ENCODE results near the gene DTX2.
"Not testable (repeated sequence)": the region's sequence is repeated elsewhere in the genome, so short reads cannot be mapped to it uniquely, and the experiment has no call there.

The DTX2 gene

DNA sequence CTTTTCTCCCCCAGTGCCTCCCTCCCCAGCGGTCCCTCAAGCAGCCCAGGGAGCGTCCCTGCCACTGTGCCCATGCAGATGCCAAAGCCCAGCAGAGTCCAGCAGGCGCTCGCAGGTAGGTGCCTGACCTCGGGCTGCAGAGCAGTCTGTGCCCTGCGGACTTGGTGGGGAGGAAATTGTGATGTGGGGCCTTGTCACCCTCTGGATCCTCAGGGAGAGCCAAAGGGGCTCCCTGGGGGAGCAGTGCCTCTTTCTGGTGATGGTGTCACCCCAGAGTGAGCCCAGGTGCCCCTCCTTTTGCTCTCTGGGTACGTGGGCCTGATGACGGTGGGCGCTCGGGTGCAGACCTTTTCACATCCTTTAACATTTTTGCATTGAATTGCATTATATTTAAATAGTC is 30.6 kb downstream of the DTX2 start:
- not testable (repeated sequence) for DNase-seq

DNA sequence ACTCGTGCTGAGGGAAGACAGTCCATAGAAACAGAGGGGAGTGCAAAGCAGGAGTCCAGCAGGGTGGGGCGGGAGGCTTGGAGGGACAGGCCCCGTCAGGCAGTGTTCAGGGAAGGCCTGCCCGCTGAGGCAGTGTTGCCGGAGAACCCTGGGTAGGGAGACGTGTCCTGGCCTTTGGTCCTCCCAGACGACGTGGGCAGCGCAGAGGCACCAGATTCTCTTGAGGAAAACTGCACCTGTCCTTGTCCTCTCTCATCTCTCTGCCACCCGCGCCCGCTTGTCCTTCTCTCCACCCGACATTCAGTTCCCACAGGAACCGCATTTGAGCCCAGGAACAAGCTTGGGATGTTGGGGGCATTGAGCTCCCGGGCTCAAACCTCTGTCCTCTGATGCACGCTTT is 34.2 kb downstream of the DTX2 start:
- not testable (repeated sequence) for DNase-seq

GRCh38 chr7:76497918-76498582 is 36.5 kb downstream of the DTX2 start:
- not testable (repeated sequence) for DNase-seq

- not testable (repeated sequence) for DNase-seq
These were observed 37.2 kb downstream of the DTX2 start for GRCh38 chr7:76498583-76499200.

- not testable (repeated sequence) for DNase-seq
These were observed 37.9 kb downstream of the DTX2 start for GRCh38 chr7:76499201-76499923.

DNA sequence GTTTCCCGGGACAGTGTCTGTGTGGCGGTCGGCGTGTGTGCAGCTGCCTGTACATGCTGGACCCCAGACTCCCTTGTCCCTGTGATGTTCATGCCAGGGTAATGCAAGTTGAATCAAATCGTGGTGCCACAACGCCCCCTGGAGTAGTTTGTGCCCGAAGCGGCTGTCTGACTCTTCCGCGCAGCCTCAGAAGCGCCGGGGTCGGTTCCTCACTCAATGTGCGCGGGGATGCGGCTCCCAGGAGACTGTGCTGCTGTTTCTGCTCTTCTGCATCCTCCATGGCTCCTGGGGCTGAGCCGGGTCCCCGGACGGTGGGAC is 38.4 kb downstream of the DTX2 start:
- DNase-seq: not testable (repeated sequence)

DNA sequence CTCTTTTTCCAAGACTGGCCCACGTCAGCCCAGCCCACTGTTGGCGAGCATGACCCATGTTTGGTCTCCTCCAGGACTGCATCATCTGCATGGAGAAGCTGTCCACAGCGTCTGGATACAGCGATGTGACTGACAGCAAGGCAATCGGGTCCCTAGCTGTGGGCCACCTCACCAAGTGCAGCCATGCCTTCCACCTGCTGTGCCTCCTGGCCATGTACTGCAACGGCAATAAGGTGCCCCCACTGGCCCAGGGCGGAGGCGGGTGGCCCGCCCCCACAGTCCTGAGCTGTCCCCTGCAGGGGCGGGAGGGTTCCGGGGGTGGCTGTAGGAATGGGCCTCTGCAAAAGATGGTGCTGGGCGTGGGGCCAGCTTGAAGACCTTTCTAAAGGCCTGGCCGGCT is 40.7 kb downstream of the DTX2 start:
- DNase-seq: not testable (repeated sequence)

DNA sequence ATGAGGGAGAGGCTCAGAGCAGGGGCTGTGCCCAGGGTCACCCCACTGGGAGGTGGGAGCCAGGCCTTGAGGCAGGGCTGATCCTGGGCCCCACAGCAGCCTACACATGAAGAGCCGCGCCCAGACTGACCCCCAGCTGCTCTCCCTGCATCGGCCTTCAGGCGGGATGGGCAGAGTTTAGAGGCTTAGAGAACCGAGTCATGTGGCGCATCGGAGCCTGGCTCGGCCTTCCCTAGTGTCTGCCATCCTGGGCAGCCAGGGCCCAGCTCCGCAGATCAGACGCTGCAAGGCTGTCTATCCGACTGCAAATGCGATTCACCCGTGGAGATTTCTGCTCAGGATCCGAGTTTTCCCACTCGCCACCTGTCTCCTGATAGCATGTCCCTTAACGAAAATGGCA is 41.3 kb downstream of the DTX2 start:
- DNase-seq: not testable (repeated sequence)

- DNase-seq: not testable (repeated sequence)
These were observed 41.7 kb downstream of the DTX2 start for GRCh38 chr7:76503244-76503643.

GRCh38 chr7:76504351-76505167 is 43.0 kb downstream of the DTX2 start:
- not testable (repeated sequence) for DNase-seq

DNA sequence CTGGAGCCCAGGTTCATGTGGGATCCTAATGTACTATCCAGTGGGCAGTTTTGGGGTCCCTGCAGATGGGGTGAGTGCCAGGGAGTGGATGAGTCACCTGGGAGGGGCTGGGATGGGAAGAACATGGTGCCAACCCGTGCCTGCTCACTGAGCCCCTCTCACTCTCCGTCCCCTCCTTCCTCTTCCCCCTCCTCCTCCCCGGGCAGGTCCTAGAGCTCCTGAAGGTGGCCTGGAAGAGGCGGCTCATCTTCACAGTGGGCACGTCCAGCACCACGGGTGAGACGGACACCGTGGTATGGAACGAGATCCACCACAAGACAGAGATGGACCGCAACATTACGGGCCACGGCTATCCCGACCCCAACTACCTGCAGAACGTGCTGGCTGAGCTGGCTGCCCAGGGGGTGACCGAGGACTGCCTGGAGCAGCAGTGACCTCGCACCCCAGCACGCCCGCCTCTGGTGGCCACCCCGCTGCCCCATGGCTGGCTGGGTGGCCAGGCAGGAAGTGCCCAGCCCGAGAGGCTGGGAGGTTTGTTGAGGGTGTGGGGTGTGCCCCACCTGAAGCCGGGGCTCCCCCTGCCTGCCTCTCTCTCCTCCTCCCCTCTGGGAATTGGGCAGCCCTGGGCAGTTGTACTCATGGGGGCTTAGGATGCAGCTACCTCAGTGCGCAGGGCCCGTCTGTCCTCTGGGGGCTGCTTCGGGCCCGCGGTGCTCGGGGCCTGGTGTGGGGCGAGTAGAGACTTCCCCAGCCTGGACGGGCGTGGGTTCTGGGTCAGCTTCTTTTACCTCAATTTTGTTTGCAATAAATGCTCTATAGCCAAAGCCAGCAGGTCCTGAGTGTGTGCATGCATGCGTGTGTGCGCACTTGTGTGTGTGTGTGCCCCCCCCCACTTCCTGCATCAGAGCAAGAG is 43.9 kb downstream of the DTX2 start:
- no peak for DNase-seq

- no peak for DNase-seq
These were observed 44.6 kb downstream of the DTX2 start for GRCh38 chr7:76506081-76506440.

DNA sequence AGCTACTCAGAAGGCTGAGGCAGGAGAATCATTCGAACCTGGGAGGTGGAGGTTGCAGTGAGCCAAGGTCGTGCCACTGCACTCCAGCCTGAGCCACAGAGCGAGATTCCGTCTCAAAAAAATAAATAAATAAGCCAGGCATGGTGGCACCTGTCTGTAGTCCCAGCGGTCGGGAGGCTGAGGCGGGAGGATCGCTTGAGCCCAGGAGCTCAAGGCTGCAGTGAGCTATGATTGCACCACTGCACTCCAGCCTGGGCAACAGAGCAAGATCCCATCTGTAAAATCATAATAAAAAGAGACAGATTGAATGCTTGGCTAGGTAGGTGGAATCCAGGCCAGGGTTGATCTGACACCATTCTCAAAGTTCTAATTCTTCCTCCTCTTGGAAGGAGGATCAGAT is 45.1 kb downstream of the DTX2 start:
- DNase-seq: not testable (repeated sequence)

- DNase-seq: no peak
These were observed 46.4 kb downstream of the DTX2 start for GRCh38 chr7:76507723-76508406.

GRCh38 chr7:76509931-76510877 is 48.7 kb downstream of the DTX2 start, which contains the start of gene UPK3B:
UPK3B (plus strand) TSS chr7:76510552; CDS start chr7:76510653, 101 bp downstream.
- no peak for DNase-seq

GRCh38 chr7:76511200-76511910 is 49.8 kb downstream of the DTX2 start:
- DNase-seq: not testable (repeated sequence)

- DNase-seq: not testable (repeated sequence)
These were observed 50.7 kb downstream of the DTX2 start for GRCh38 chr7:76511911-76512885.
